ENCODE results near the gene MBTPS1. TPM values are rescaled to one million over a fixed set of nuclear protein-coding genes. Genes with fewer than 3 reads are reported as not detected.

MBTPS1 gene
- total and polyA plus RNA-seq, 10 of the 15 experiments (the other 5 are each of a cell fraction or from before 2014, with no cell fraction given): 1.3 to 43.9 (median 35.2) TPM

DNA sequence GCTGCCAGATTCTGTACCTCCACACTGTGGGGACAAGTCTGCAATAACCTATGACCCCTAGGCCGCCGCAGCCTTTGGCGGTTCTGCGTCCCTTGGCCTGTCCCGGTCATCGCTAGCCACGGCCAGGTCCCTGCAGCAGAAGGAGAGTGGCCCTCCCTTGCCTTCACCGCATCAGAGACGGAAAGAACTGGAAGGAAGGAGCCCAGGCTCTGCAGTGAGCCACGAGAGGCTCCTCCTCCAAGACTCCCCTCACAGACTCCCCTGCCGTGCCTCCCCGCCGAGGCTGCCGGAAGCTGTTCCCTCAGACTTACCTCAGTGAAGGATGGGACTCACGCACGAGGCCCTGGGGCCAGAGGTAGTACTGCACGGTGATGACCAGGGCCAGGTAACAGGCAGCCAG, 85.2 kb downstream of the MBTPS1 start:
- ATAC-seq (no peak), FAIRE-seq (no peak), DNase-seq (ENCODE audit: low read depth, low spot score) (no peak)
- TF ChIP-seq NFXL1 (IDR thresholded peaks at IDR 0.05; ENCODE audit: borderline replicate concordance) (no peak), YBX1 (IDR thresholded peaks at IDR 0.05) (no peak), EZH2 (IDR thresholded peaks at IDR 0.05; ENCODE audit: borderline replicate concordance, control insufficient read depth, low read depth, low read length) (no peak), ZBTB40 (IDR thresholded peaks at IDR 0.05; ENCODE audit: borderline replicate concordance) (no peak), IRF5 (IDR thresholded peaks at IDR 0.05; ENCODE audit: borderline replicate concordance) (no peak), TBL1XR1 (IDR thresholded peaks at IDR 0.05; ENCODE audit: low read depth, low read length) (no peak), SREBF1 (IDR thresholded peaks at IDR 0.05; ENCODE audit: low read length) (no peak), PKNOX1 (IDR thresholded peaks at IDR 0.05) (no peak), RB1 (IDR thresholded peaks at IDR 0.05; ENCODE audit: borderline replicate concordance) (no peak), GABPA (IDR thresholded peaks at IDR 0.05; ENCODE audit: low read depth) (no peak), EGR1 (IDR thresholded peaks at IDR 0.05; ENCODE audit: borderline replicate concordance in 1 of 2, low read depth in 2 of 2, low read length in 2 of 2) (no peak), CHD1 (IDR thresholded peaks at IDR 0.05; ENCODE audit: low read depth, low read length) (no peak)
- TF ChIP-seq, protein P1, sequence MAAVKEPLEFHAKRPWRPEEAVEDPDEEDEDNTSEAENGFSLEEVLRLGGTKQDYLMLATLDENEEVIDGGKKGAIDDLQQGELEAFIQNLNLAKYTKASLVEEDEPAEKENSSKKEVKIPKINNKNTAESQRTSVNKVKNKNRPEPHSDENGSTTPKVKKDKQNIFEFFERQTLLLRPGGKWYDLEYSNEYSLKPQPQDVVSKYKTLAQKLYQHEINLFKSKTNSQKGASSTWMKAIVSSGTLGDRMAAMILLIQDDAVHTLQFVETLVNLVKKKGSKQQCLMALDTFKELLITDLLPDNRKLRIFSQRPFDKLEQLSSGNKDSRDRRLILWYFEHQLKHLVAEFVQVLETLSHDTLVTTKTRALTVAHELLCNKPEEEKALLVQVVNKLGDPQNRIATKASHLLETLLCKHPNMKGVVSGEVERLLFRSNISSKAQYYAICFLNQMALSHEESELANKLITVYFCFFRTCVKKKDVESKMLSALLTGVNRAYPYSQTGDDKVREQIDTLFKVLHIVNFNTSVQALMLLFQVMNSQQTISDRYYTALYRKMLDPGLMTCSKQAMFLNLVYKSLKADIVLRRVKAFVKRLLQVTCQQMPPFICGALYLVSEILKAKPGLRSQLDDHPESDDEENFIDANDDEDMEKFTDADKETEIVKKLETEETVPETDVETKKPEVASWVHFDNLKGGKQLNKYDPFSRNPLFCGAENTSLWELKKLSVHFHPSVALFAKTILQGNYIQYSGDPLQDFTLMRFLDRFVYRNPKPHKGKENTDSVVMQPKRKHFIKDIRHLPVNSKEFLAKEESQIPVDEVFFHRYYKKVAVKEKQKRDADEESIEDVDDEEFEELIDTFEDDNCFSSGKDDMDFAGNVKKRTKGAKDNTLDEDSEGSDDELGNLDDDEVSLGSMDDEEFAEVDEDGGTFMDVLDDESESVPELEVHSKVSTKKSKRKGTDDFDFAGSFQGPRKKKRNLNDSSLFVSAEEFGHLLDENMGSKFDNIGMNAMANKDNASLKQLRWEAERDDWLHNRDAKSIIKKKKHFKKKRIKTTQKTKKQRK (IDR thresholded peaks at IDR 0.05; ENCODE audit: low read depth, low read length): no peak
- CTCF ChIA-PET: no interaction called here
- Histone ChIP-seq H3K9me3 (replicated peaks; ENCODE audit: control insufficient read depth, insufficient read depth, low read length) (no peaks in the 10 kb centered on the region), H3K27me3 (replicated peaks in 1 of 2; ENCODE audit: control insufficient read depth in 2 of 2, insufficient read depth in 2 of 2, low read length in 1 of 2) (no peaks in the 10 kb centered on the region; a peak in 1 of 4 replicates), H3K4me2 (ENCODE audit: control insufficient read depth, insufficient read depth) (no peak overlapping the region), H3K79me2 (ENCODE audit: control insufficient read depth, insufficient read depth, low read length) (no peaks in the 10 kb centered on the region), H3K9ac (ENCODE audit: control insufficient read depth, insufficient read depth, low read length) (no peak overlapping the region), H3K27ac (ENCODE audit: control insufficient read depth, insufficient read depth) (no peak overlapping the region), H3K4me3 (no peak overlapping the region), H3K36me3 (ENCODE audit: control insufficient read depth in 2 of 2, insufficient read depth in 2 of 2, low read length in 1 of 2) (no peaks in the 10 kb centered on the region), H3K4me1 (ENCODE audit: control insufficient read depth, insufficient read depth, low read length) (no peaks in the 10 kb centered on the region), H2AFZ (ENCODE audit: control insufficient read depth, low read depth, low read length) (no peak overlapping the region), H4K20me1 (ENCODE audit: control insufficient read depth, insufficient read depth) (no peaks in the 10 kb centered on the region)
- WGBS (ENCODE audit: insufficient coverage, insufficient replicate concordance, low lambda C conversion rate, missing lambda C conversion rate): 70% methylated on average over 17 of the region's 17 CpGs
- in situ Hi-C loops (cut with MboI) (no loop called here), intact Hi-C loops (cut with micrococcal nuclease; ENCODE audit: unreplicated experiment) (no loop called here)
- SMC1A ChIA-PET (ENCODE audit: uncharacterized antibody, unreplicated experiment): no interaction called here
- no TSS peak for BruUV-seq (replicated peaks)
- POLR2A ChIA-PET: no interaction called here
- RAD21 ChIA-PET (ENCODE audit: unreplicated experiment): no interaction called here

All from GM12878 (cell line).